Measurements from ENCODE around the gene RTN4. TPM values are rescaled to one million over a fixed set of nuclear protein-coding genes. Genes with fewer than 3 reads are reported as not detected.

The RTN4 gene
- total RNA-seq, 4 donors from 2014 or later, result 119 to 205 (median 154) TPM

DNA sequence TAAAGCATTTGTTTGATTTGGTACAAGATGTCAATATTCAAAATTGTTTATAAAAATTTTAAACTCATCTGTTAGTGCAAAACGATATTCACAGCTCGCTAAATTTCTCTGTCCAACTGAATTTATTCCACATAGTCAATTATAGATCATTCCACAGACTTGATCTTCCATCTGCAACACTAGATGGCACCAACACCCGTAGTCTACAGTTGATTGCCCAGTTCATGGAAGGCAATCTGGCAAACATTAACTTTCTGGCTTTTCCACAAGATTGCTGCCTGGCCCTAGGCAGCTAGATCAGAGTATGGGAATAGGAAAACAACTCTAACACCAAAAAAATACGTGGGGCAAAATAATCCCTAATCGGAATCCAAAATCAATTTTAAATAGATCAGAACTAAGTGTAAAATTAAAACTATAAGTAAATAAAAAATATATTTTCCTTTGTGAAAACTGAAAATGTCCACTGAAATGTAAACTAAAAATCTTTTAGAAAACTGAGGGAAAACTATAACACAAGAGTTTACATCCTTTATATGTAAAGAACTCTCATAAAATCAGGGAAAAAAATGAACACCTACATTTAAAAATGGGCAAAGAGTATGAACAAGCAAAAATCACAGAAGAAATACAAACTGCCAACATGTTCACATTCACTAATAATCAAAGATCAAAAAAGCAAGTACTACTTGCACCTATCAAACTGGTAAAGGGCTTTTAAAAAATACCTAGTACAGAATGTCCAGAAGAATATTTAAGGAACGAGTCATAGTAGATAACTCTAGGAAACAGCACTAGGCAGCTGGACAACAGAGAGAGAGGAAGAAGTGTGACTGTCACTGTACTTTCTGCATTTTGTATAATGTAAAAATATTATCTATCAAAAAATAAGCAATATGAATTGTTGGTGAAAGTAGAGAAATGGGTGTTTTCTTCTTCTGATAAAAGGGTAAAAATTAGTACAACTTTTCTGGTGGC is 35.0 kb downstream of the RTN4 start:
- peak overlapping the region in 1 of 2 donors; percentile 38 for H3K27ac ChIP-seq
- no peak overlapping the region for H3K4me3 ChIP-seq

DNA sequence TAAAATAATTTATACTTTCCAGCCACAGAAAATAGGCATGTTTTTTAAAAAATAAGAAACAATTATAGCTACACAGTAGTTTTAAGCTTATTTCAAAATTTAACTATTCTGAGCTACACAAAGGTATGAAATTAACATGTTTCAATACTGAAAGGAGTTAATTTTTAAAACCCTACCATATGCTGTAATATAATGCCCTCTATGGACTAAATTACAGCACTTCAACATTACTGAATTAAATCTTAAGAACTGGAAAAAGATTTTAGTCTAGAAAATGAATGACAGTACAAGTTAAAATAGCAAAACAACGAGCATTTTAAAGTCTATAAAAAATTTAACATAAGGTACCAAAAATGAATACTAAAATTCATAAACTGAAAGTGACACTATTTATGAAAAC is 36.3 kb downstream of the RTN4 start:
- no peaks in the 10 kb centered on the region for H3K27me3 ChIP-seq
- peaks cover 4 to 17% of the 10 kb centered on the region in 2 donors for H3K4me1 ChIP-seq
- H3K36me3 ChIP-seq, result no peaks in the 10 kb centered on the region
- H3K9me3 ChIP-seq, result no peaks in the 10 kb centered on the region
- H3K4me3 ChIP-seq, result no peak overlapping the region
- intact Hi-C loops (cut with DNase I; ENCODE audit: low total_unique reads), result no loop called here
- DNase-seq, result no peak
- H3K27ac ChIP-seq, result peak overlapping the region in 1 of 2 donors; percentile 26
- TF ChIP-seq POLR2A (IDR thresholded peaks at IDR 0.05), result no peak
- TF ChIP-seq, protein P1, sequence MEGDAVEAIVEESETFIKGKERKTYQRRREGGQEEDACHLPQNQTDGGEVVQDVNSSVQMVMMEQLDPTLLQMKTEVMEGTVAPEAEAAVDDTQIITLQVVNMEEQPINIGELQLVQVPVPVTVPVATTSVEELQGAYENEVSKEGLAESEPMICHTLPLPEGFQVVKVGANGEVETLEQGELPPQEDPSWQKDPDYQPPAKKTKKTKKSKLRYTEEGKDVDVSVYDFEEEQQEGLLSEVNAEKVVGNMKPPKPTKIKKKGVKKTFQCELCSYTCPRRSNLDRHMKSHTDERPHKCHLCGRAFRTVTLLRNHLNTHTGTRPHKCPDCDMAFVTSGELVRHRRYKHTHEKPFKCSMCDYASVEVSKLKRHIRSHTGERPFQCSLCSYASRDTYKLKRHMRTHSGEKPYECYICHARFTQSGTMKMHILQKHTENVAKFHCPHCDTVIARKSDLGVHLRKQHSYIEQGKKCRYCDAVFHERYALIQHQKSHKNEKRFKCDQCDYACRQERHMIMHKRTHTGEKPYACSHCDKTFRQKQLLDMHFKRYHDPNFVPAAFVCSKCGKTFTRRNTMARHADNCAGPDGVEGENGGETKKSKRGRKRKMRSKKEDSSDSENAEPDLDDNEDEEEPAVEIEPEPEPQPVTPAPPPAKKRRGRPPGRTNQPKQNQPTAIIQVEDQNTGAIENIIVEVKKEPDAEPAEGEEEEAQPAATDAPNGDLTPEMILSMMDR (IDR thresholded peaks at IDR 0.05), result no peak

More for the DNA sequence above, 35.0 kb downstream of the RTN4 start:
- H3K27me3 ChIP-seq, result no peaks in the 10 kb centered on the region
- peaks cover 4 to 17% of the 10 kb centered on the region in 2 donors for H3K4me1 ChIP-seq
- DNase-seq, result peak in 1 of 2 donors; percentile 46
- H3K9me3 ChIP-seq, result no peaks in the 10 kb centered on the region
- H3K36me3 ChIP-seq, result no peaks in the 10 kb centered on the region
- TF ChIP-seq, protein P1 (IDR thresholded peaks at IDR 0.05), result peak; percentile 49 to 60 (median 56)
- no peak for TF ChIP-seq POLR2A (IDR thresholded peaks at IDR 0.05)
- intact Hi-C loops (cut with DNase I; ENCODE audit: low total_unique reads), result no loop called here

DNA sequence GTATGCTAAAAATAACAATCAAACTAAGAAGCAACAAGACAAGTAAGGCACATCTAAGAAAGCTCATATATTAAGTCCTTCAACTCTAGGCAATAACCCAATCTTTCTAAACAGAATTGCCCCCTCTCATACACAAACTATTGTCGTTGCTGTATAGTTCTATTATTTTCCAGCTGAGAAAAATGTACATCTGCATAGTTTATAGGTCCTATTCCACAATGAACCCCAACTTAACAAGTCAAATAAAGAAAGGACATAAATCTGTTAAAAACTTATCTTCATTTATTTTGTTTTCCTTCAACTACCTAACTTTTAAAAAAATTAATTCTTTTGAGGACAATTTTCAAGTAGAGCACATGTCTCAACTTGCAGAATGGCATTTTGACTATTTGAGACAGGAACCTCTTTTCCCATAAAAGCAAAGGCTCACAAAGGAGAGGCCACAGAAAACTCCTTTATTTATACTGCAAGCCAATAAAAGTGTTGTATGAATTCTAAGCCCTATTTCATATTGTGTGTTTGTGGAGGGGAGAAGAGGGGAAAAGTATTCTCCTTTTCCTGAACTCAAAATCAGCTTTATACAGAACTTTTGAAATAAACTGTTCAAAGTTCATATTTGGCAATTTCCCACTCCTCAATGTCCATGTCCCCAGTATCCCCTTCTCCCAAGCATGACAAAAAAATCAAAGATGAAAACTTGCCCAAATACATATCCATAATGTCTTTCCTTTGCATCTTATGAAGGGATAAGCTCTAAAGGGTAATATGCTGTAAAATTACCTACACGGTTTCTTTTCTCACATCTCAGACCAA is 37.4 kb downstream of the RTN4 start:
- Histone ChIP-seq H3K27me3 (no peaks in the 10 kb centered on the region), H3K4me3 (no peak overlapping the region), H3K27ac (peak overlapping the region in 1 of 2 donors; percentile 59), H3K4me1 (peaks cover 4 to 17% of the 10 kb centered on the region in 2 donors), H3K9me3 (no peaks in the 10 kb centered on the region), H3K36me3 (no peaks in the 10 kb centered on the region)
- intact Hi-C loops (cut with DNase I; ENCODE audit: low total_unique reads), result no loop called here
- DNase-seq, result no peak
- TF ChIP-seq POLR2A (IDR thresholded peaks at IDR 0.05), result no peak
- TF ChIP-seq, protein P1 (IDR thresholded peaks at IDR 0.05), result no peak

DNA sequence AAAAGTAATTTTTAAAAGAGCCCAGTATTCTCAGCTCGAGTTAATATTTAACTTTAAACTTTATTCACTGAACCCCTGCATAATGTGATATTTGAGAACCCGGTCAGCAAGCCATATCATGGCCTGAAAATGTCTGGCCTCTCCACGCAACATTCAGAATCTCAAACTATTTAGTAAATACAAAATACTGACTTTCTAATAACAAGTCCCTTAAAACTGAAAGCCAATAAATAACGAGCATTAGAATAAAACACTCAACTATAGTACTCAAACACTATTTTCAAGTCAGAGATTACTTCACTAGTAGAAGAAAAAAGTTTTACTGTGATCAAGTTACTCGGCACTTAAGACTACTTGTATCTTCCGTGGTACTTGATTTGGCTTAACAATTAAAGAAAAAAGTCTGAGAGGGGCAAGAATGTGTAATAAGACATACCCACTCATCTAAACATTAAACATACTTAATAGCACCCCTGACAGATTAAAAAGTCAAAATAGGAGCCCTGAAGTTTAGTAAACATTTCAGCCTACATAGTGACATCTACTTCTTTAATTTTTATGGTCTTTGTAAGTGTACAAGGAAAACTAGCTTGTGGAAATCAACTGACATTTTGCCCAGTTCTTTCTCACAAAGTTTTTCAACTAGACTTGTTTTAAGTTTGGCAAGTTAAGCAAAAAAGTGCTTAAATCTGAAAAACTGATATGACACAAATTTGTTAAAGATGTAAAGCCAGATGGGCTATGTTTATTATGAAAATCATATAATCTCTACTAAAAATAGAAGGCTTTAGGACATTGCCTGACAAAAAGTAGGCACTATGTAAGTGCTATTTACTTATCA is 38.2 kb downstream of the RTN4 start:
- no peak for TF ChIP-seq POLR2A (IDR thresholded peaks at IDR 0.05)
- TF ChIP-seq, protein P1 (IDR thresholded peaks at IDR 0.05), result no peak
- Histone ChIP-seq H3K4me1 (peaks cover 4 to 17% of the 10 kb centered on the region in 2 donors), H3K27ac (peak overlapping the region; percentile 0 to 59), H3K36me3 (no peaks in the 10 kb centered on the region), H3K9me3 (no peaks in the 10 kb centered on the region), H3K4me3 (no peak overlapping the region), H3K27me3 (no peaks in the 10 kb centered on the region)
- DNase-seq, result no peak
- intact Hi-C loops (cut with DNase I; ENCODE audit: low total_unique reads), result no loop called here

Measured in uterus (tissue), 4 donors.